Colonic mucosa (tissue), 4 donors: ENCODE measurements around the gene CCDC69. TPM values are rescaled to one million over a fixed set of nuclear protein-coding genes. Genes with fewer than 3 reads are reported as not detected.

Source experiments
- DNase-seq: peaks from one replicate; pipeline ENCODE4 v3.0.0-alpha.2; 2020
- H3K27ac ChIP-seq: fragments of 200-600 bp; one replicate; pipeline ENCODE4 v1.8.0; 2021
- H3K27me3 ChIP-seq: fragments of 200-600 bp; one replicate; pipeline ENCODE4 v1.8.0; 2021
- H3K36me3 ChIP-seq: fragments of 200-600 bp; one replicate; pipeline ENCODE4 v1.8.0; 2021
- H3K4me1 ChIP-seq: fragments of 200-600 bp; one replicate; pipeline ENCODE4 v1.8.0; 2021; ENCODE audit warnings: mild to moderate bottlenecking
- H3K4me3 ChIP-seq: fragments of 200-600 bp; one replicate; pipeline ENCODE4 v1.8.0; 2021
- H3K9ac ChIP-seq, 2 donors: one replicate each; pipeline ENCODE4 v1.7.0; 2013; ENCODE audit warnings: control low read depth in 2 of 2, low read depth in 2 of 2, low read length in 2 of 2
- H3K9me3 ChIP-seq: fragments of 200-600 bp; one replicate; pipeline ENCODE4 v1.8.0; 2021
- CTCF ChIP-seq: fragments of 200-600 bp; IDR thresholded peaks from one replicate; pipeline ENCODE4 v1.8.0; 2022; ENCODE audit warnings: antibody characterized with exemption, mild to moderate bottlenecking
- intact Hi-C: fragments of 100-400 bp; cut with DNase I; formaldehyde crosslinking; loops from one replicate; pipeline ENCODE4 v1.14.1; 2022
- total RNA-seq, 2 donors: library from RNA; stranded (reverse); fragmentation: NEBNext Ultra II Directional in 1 of 2; extraction: Animal tissue kit (Norgen Biotek cat#: 25700) in 1 of 2; gene quantifications; one replicate each; pipeline ENCODE4 v1.2.1, GENCODE V29; 2021
- donor health status: healthy.
- donor health status: DM: no; HTN: no; CAD: no.
- donor health status: DM: no; HTN: no; CAD: no.

CCDC69 gene
- total RNA-seq, 2 donors from 2014 or later = 4.2 to 23.8 TPM

- Histone ChIP-seq H3K27me3 (no peaks in the 10 kb centered on the region), H3K27ac (no peak overlapping the region), H3K36me3 (no peaks in the 10 kb centered on the region), H3K9ac (no peak overlapping the region), H3K4me3 (no peak overlapping the region), H3K9me3 (no peaks in the 10 kb centered on the region), H3K4me1 (peaks cover 6% of the 10 kb centered on the region)
- intact Hi-C loops = no loop called here
- TF ChIP-seq CTCF = no peak
- no peak for DNase-seq
Measured at GRCh38 chr5:151262532-151262931, 38.6 kb upstream of the CCDC69 start.

DNA sequence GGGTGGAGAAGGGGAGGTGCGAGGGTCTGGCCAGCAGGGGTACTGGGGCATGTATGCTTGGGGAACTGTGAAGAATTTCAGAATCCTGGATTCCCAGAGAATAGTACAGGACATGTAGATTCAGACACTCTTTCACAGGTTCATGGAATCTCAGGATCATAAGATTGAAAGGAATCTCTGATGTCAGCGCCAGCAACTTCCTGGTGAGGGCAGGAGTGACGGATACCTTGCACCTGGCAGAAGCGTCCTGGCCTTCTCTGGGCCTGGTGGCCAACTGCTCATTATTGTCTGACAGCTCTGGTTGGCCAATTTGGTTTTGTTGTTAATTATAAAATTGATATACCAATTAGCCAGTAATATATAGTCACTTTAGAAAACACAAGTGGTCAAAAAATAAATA lies 36.0 kb upstream of the CCDC69 start:
- Histone ChIP-seq H3K4me3 (no peak overlapping the region), H3K27ac (no peak overlapping the region), H3K4me1 (peaks cover 6% of the 10 kb centered on the region), H3K36me3 (no peaks in the 10 kb centered on the region), H3K27me3 (no peaks in the 10 kb centered on the region), H3K9me3 (no peaks in the 10 kb centered on the region), H3K9ac (no peak overlapping the region)
- intact Hi-C loops = no loop called here
- no peak for DNase-seq
- TF ChIP-seq CTCF = no peak

DNA sequence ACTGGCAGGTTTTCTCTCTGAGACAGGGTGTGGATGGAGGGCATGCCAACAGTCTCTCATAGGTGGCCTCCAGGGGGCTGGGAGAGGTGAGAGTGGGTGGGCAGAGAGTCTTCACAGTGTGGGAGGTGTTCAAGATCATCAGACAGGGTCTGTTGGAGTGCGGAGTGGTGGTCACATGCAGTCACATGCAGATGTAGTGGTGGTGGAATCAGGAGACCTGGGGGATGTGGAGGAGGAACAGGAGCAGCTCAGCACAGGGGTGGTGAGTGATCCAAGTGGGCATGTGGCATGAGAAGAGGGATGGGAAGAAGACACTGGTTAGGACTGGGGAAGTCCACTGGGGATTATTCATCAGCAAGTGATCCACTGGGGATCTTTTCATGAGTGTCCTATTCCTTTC lies 34.9 kb upstream of the CCDC69 start:
- H3K27me3 ChIP-seq = no peaks in the 10 kb centered on the region
- H3K27ac ChIP-seq = no peak overlapping the region
- intact Hi-C loops = no loop called here
- no peak for TF ChIP-seq CTCF
- no peaks in the 10 kb centered on the region for H3K36me3 ChIP-seq
- H3K4me3 ChIP-seq = no peak overlapping the region
- H3K9me3 ChIP-seq = no peaks in the 10 kb centered on the region
- peaks cover 7% of the 10 kb centered on the region for H3K4me1 ChIP-seq
- H3K9ac ChIP-seq = no peak overlapping the region
- DNase-seq = no peak

- no peaks in the 10 kb centered on the region for H3K9me3 ChIP-seq
- no peak overlapping the region for H3K4me3 ChIP-seq
- no peak overlapping the region for H3K27ac ChIP-seq
- TF ChIP-seq CTCF = no peak
- H3K4me1 ChIP-seq = peaks cover 6% of the 10 kb centered on the region
- no peaks in the 10 kb centered on the region for H3K36me3 ChIP-seq
- no peak overlapping the region for H3K9ac ChIP-seq
- no peak for DNase-seq
- H3K27me3 ChIP-seq = no peaks in the 10 kb centered on the region
- intact Hi-C loops = no loop called here
Measured at GRCh38 chr5:151258201-151258611, 34.3 kb upstream of the CCDC69 start.

DNA sequence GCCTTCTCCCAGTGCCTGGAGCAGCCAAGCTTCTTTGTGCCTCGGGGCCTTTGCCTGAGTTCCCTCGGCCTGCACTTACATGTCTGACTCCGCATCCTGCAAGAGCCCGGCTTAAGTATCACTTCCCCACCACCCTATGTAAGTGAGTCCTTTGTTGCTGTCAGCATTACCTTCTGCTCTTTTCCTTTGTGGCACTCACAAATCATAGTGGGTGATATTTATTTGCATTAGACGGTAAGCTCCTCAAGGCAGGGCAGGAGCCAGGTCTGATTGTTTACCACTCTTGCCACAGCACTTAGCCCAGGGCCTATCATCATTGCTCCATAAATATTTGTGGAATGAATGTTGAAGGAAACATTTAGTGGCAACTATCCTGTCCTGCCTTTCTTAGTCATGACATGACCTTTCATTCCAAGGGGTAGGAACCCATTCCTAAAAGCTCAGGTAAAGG lies 33.9 kb upstream of the CCDC69 start:
- no peak for TF ChIP-seq CTCF
- no peaks in the 10 kb centered on the region for H3K36me3 ChIP-seq
- DNase-seq = no peak

More for the DNA sequence above, 33.9 kb upstream of the CCDC69 start:
- Histone ChIP-seq H3K4me1 (peaks cover 6% of the 10 kb centered on the region), H3K9me3 (no peaks in the 10 kb centered on the region), H3K4me3 (no peak overlapping the region), H3K27ac (no peak overlapping the region), H3K9ac (no peak overlapping the region), H3K27me3 (no peaks in the 10 kb centered on the region)
- intact Hi-C loops = no loop called here
